Measurements from ENCODE around the gene PSMB5.

- no peak for TF ChIP-seq EZH2 (IDR thresholded peaks at IDR 0.05)
- no peak for TF ChIP-seq POLR2AphosphoS5 (IDR thresholded peaks at IDR 0.05; ENCODE audit: borderline replicate concordance, low read depth, low read length)
Observed at GRCh38 chr14:23013054-23013748, 21.5 kb downstream of the PSMB5 start.
